ENCODE measurements around the gene PDGFB. TPM values are rescaled to one million over a fixed set of nuclear protein-coding genes. Genes with fewer than 3 reads are reported as not detected.

The PDGFB gene
- total RNA-seq, 1 experiment from 2014 or later = 9.2 TPM

DNA sequence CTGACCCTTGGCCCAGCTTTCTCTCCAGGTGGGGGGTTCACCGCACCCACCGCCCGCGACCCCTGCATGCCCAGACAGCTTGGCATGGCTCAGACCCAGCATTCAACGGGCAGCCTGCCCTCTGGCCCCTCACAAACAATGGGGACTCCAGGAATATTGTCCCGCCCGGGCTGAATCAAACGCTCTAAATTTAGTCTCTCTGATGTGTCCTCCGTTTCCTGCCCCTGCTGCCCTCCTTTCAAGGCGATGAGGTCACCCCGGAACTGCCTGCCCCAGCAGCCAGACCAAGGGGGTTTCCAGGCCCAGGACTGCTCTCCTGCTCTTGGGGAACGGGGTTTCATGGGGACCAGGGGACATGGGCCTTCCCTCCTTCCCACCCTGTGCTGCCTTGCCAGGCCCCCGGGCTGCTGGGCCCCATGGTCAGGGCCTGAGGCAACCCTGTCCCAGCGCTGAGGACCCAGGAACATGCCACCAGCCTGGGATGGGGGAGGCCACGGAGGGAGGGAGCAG, 10.1 kb upstream of the PDGFB start (continued):
- no peak for TF ChIP-seq PRDM15 (CRISPR knock-in tag; IDR thresholded peaks at IDR 0.05)
- TF ChIP-seq, protein P1, sequence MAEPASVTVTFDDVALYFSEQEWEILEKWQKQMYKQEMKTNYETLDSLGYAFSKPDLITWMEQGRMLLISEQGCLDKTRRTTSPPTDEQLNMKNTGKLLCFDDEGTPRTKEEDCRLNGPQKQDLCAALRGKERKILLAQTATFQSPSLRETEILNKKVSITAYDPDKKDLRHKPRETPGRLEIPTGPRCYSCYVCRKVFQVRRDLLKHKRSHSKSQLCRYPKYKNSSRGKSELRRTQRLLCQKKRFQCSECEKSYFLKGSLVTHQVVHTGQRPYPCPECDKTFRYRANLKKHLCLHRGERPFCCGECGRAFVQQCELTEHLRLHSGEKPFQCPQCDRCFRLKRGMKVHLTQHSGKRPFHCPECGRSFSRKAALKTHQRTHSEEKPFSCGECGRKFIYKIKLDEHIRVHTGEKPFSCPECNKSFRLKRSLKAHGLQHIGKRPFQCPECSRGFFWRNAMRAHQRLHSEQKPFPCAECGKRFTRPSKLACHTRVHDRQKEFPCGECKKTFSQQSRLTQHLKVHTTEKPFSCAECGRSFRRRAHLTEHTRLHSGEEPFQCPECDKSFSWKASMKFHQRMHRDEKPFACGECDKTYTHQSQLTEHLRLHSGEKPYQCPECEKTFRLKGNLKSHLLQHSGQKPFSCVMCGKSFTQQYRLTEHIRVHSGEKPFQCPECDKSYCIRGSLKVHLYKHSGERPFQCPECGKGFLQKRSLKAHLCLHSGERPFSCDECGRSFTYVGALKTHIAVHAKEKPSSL (CRISPR knock-in tag; conservative IDR thresholded peaks at IDR 0.05) = no peak

GRCh38 chr22:39254122-39254521, 9.3 kb upstream of the PDGFB start:
- Mint-ChIP-seq H3K27ac (no peak overlapping the region), H3K27me3 (ENCODE audit: low read depth) (peaks cover 25% of the 10 kb centered on the region), H3K4me1 (peaks cover 36% of the 10 kb centered on the region), H3K9me3 (no peaks in the 10 kb centered on the region), H3K4me3 (no peak overlapping the region), H3K36me3 (no peaks in the 10 kb centered on the region)
- no peak for TF ChIP-seq SOX15 (CRISPR knock-in tag; IDR thresholded peaks at IDR 0.05)
- TF ChIP-seq, protein P2, sequence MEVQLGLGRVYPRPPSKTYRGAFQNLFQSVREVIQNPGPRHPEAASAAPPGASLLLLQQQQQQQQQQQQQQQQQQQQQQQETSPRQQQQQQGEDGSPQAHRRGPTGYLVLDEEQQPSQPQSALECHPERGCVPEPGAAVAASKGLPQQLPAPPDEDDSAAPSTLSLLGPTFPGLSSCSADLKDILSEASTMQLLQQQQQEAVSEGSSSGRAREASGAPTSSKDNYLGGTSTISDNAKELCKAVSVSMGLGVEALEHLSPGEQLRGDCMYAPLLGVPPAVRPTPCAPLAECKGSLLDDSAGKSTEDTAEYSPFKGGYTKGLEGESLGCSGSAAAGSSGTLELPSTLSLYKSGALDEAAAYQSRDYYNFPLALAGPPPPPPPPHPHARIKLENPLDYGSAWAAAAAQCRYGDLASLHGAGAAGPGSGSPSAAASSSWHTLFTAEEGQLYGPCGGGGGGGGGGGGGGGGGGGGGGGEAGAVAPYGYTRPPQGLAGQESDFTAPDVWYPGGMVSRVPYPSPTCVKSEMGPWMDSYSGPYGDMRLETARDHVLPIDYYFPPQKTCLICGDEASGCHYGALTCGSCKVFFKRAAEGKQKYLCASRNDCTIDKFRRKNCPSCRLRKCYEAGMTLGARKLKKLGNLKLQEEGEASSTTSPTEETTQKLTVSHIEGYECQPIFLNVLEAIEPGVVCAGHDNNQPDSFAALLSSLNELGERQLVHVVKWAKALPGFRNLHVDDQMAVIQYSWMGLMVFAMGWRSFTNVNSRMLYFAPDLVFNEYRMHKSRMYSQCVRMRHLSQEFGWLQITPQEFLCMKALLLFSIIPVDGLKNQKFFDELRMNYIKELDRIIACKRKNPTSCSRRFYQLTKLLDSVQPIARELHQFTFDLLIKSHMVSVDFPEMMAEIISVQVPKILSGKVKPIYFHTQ (CRISPR knock-in tag; IDR thresholded peaks at IDR 0.05) = no peak
- POLR2A ChIA-PET = no interaction called here
- ATAC-seq (no peak), DNase-seq (ENCODE audit: low spot score) (no peak)
- CTCF ChIA-PET = interaction anchor here (1.0 to 1.9 kb wide), 3 partner anchors 13 to 83 kb away, joined by 3 to 5 read pairs (median 4); no protein-coding TSS in a partner anchor

GRCh38 chr22:39253435-39254070, 8.8 kb upstream of the PDGFB start:
- Mint-ChIP-seq H3K27ac (no peak overlapping the region), H3K27me3 (ENCODE audit: low read depth) (peaks cover 29% of the 10 kb centered on the region), H3K4me1 (peaks cover 36% of the 10 kb centered on the region), H3K36me3 (no peaks in the 10 kb centered on the region), H3K4me3 (no peak overlapping the region), H3K9me3 (no peaks in the 10 kb centered on the region)
- peak; percentile 24 for ATAC-seq
- TF ChIP-seq ZNF416 (CRISPR knock-in tag; IDR thresholded peaks at IDR 0.05) = no peak
- no peak for TF ChIP-seq ZNF396 (CRISPR knock-in tag; IDR thresholded peaks at IDR 0.05; ENCODE audit: borderline replicate concordance)
- TF ChIP-seq, protein P3, sequence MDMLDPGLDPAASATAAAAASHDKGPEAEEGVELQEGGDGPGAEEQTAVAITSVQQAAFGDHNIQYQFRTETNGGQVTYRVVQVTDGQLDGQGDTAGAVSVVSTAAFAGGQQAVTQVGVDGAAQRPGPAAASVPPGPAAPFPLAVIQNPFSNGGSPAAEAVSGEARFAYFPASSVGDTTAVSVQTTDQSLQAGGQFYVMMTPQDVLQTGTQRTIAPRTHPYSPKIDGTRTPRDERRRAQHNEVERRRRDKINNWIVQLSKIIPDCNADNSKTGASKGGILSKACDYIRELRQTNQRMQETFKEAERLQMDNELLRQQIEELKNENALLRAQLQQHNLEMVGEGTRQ (CRISPR knock-in tag; IDR thresholded peaks at IDR 0.05) = no peak
- TF ChIP-seq RORB (CRISPR knock-in tag; IDR thresholded peaks at IDR 0.05) = no peak
- TF ChIP-seq TCF7 (CRISPR knock-in tag; IDR thresholded peaks at IDR 0.05; ENCODE audit: low read depth) = no peak
- no peak for TF ChIP-seq ZNF138 (CRISPR knock-in tag; conservative IDR thresholded peaks at IDR 0.05)
- no peak for TF ChIP-seq ZNF263 (CRISPR knock-in tag; IDR thresholded peaks at IDR 0.05; ENCODE audit: low read depth)
- TF ChIP-seq ZNF281 (CRISPR knock-in tag; IDR thresholded peaks at IDR 0.05) = no peak
- TF ChIP-seq TP53 (CRISPR knock-in tag; IDR thresholded peaks at IDR 0.05) = no peak
- TF ChIP-seq ELF4 (CRISPR knock-in tag; IDR thresholded peaks at IDR 0.05; ENCODE audit: low read depth) = no peak
- no peak for TF ChIP-seq ZNF423 (CRISPR knock-in tag; IDR thresholded peaks at IDR 0.05)
- no peak for TF ChIP-seq FOXP4 (CRISPR knock-in tag; IDR thresholded peaks at IDR 0.05)
- ChIA-PET CTCF (interaction anchor here (0.5 to 4.8 kb wide), 9 partner anchors 13 to 83 kb away, joined by 3 to 20 read pairs (median 4); no protein-coding TSS in a partner anchor), POLR2A (no interaction called here)
- no peak for DNase-seq (ENCODE audit: low spot score)

All from WTC11 (cell line).